Anterior cingulate cortex (tissue), 58 donors: ENCODE measurements around the gene GLRX5.

Experiments
- DNase-seq, 58 donors: peaks; one replicate each; lab custom pipeline; 2025; lab: John Stamatoyannopoulos, UW

The GLRX5 gene

DNA sequence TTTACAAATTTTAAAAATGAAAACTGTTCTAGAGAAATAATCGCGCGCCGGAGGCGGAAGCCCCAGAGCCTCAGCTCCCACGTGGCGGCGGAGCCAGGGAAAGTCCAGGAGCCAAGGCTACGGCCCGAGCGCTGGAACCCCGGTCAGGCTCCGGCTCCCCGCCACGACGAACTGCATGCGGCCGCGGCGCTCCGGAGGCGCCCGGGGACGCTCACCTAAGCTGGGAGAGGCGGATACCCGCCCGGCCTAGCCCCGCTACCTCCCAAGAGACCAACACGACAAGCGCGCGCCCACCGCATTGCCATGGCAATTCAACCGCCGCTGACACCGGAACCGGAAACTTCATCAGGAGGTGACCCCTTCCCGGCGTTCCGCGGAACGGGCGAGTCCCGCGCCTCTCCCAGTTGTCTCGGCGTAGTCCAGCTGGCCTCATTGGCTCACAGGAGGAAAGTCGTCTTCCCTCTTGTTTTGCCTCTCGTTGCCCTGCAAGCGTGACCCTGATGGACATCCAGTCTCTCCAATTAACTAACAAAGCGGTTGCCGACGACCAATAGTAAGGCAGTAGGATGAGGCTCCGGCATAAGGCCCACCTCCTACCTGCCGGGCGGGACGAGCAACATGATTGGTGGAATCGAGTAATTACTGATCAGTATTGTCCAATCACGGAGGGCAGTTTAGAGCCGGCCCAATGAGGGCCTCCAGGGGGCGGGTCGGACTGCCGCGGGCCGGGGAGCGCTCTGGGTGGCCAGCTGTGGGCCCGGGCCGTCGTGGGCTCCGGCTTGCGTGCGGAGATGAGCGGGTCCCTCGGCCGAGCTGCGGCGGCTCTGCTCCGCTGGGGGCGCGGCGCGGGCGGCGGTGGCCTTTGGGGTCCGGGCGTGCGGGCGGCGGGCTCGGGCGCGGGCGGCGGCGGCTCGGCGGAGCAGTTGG lies at the start of gene GLRX5:
GLRX5 (plus strand) TSS at position 752 of the 927 bp plus-strand sequence; CDS start at position 792, 40 bp downstream.
- DNase-seq, result peak; percentile 95 to 100 (median 99)

DNA sequence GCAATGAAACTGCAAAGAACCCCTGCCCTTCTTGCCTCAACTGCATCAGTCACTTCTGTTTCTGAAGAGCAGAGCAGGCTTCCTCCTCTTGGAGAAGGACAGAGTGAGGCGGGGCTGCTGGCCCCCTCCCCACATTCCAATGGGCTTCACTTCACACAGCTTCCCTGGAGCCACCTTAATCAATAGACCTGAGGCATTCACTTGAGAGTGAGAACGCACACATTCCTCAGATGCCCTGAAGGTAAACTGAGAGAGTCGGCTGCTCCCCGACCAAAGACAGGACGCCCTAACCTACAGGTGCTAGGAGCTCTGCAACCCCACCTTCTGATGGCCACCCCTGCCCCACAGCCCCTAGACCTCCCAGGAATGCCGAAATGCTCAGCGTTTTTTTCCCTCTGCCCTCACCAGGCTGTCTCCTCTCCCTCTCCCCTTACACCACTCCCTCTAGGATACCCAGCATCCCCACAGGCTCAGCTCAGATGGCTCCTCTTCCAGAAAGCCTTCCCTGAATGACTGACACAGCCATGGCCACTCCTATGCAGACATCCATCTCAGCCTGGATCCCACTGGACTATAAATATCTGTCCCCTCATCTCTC lies 49.5 kb upstream of the GLRX5 start:
- DNase-seq, result no peak

DNA sequence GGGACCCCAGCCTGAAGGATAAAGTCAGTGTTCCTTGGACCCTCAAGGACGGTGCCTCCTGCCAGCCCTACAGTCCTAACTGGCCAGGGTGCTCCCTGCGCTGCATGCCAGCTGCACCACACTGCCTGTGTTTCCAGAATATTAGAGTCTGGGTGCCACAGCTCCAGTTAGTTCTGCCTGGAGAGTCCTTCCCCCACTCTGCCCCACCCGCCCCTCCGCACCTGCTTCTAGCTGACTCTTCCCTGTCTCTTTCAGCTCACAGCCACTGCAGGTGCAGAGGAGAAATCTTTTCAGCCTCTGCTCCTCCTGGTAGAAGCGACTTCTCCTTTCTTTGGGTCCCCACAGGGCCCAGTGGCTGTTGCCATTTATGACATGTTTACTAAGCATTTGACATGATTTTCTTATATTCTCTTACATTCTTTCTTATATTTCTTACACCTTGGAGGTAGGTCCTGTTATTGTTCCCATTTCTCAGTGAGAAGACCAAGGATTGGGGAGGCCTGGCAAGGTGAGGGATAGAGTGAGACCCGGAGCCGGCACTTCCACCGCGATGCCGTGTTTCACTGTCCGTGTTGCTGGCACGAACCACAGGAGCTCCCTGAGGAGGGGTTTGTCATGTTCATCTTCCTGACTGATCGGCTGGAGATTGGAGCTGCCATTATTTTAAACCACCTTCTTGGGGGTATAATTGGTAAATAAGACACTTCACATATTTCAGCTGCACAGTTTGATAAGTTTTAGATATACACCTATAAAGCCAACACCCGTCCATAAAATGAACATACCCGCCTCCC lies 47.8 kb upstream of the GLRX5 start:
- no peak for DNase-seq

DNA sequence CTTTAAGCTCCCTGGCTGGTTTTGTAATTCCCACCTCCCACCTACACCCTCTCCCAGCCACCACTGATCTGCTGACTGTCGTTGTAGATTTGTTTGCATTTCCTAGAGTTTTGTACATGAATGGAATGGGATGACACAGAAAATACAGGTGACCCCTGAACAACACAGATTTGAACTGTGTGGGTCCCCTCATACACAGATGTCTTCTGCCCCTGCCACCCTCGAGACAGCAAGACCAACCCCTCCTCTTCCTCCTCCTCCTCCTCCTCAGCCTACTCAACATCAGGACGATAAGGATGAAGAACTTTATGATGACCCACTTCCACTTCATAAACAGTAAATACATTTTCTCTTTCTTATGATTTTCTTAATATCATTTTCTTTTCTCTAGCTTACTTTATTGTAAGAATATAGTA lies 47.2 kb upstream of the GLRX5 start:
- DNase-seq, result no peak

DNA sequence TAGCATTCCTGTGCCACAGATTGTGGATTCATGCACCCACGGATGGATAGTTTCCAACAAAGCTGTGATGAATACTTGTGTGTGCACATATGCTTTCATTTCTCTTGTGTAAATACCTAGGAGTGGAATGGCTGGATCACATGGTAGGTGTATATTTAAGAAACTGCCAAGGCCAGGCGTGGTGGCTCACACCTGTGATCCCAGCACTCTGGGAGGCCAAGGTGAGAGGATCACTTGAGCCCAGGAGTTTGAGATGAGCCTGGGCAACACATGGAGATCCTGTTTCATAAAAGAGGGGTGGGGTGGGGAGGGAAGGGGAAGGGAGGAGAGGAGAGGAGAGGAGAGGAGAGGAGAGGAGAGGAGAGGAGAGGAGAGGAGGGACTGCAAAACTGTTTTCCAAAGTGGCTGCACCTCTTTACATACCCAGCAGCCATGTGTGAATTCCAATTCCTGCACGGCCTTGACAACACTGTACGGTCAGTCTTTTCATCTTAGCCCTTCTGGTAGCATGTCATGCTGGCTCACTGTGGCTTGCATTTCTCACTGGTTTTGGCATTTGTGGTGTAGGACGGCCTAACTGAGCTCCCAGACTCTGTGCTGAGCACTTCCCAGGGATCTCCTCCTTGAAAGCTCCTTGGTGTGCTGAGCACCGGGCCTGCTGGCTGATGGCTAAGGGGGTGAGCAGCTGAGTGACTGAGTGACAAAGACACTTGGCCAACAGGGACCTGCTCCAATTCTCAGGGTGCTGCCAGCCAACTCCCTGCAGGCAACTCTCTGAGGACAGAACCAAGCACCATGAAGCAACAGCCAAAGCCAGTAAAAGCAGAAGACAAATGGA lies 46.3 kb upstream of the GLRX5 start:
- DNase-seq, result peak in 35 of 58 donors; percentile 13 to 71 (median 43)

DNA sequence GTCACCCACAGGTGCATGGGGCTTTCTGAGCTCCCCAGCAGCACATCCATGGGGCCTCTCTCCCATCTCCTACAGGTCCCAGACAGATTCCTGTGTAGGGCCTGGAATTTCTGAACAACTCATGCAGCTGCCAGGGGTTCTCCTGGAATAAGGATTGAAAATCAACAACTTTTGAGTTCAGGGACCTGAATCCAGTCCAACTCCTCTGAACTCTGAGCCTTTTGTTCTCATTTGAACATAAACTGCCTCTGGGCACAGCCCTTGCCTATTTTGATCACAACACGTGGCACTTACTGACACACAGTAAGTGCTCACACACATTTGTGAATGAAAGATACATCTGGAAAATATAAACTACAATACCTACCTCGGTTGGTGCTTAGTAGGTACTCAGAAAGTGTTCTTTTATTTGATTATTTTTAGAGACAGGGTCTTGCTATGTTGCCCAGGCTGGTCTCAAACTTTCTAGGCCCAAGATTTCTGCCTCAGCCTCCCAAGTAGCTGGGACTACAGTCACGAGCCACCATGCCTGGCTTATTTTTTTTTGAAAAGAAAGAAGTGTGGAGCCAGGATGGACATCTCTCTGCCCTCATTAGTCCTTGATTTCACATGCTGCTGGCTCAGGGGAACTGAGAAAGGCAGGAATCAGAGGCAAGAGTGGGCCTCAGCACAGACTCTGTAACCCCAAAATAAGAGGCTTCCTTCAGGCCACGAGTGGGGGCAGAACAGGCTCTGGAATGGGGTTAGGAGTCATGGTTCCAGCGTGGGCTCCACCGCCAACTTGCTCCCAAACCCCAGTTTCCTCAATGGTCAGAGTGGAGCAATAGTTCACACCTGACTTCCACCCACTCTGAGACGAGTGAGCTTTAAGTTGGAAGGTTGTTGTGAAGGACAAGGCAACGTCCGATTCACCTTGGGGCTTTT lies 45.4 kb upstream of the GLRX5 start:
- peak in 7 of 58 donors; percentile 25 to 53 (median 37) for DNase-seq

DNA sequence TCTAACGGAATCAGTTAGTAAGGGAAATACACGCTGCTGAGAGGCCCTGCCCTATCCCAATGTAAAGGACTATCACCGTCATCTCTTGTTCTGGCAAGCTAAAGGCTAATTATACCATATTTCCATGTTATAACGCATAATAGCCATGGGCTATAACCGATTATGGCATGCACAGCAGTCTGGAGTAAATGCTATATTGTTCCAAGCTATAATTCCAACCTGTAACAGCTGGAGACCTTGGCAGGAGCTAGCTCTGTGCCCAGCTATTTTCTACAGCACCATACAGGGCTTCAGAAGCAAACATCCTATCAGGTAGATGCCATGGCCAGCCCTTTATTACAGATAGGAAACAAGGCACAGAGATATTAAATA lies 44.7 kb upstream of the GLRX5 start:
- DNase-seq, result no peak

DNA sequence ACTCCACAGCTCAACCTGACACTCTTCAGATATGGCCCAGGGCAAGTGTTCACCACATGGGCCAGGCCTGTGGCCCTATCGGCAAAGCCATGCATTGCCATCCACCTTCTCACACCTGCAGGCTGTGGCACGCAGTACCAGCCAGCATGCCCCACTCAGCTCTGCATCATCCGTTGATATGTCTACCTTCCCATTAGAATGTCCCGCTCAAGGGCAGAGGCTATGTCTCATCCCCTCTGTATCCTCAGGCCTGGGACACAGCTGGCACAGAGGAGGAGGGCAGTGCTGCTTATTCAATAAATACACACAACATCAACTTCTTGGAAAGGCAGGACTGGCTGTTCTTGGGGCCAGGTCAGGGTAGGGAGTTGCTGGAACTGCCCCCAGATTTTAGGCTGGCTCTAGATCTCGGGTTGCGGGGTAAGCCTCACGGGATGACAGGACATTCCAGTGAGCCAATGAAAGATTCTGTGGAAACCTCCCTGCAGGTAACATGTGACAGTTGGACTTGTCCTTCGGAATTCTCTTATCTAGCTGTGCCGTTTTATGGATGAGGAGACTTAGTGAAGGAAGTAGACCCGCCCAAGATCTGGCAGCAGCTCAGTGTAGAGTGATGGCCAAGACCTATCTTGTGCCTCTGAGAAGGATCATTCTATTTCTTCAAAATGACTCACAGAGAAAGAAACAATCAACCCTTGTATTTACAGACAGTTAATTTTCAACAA lies 44.0 kb upstream of the GLRX5 start:
- peak in 4 of 58 donors; percentile 26 to 54 (median 32) for DNase-seq

DNA sequence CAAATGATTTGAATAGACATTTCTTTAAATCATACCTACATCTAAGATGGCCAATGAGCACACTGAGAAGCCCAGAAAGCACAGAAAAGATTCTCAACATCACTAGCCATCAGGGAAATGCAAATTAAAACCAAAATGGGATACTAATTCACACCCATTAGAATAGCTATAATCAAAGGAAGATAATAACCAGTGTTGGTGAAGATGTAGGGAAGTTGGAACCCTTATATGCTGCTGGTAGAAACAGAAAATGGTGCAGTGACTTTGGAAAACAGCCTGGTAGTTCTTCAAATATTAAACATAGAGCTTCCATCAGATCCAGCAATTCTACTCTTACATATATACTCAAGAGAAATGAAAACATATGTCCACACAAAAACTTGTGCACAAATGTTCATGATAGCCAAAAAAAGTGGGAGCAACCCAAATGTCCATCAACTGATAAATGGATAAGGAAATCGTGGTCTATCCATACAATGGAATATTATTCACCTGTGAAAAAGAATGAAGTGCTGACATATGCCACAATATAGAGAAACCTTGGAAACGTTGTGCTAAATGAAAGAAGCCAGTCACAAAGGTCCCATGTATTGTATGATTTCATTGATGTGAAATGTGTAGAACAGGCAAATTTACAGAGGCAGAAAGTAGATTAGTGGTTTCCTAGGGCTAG lies 42.8 kb upstream of the GLRX5 start:
- no peak for DNase-seq

DNA sequence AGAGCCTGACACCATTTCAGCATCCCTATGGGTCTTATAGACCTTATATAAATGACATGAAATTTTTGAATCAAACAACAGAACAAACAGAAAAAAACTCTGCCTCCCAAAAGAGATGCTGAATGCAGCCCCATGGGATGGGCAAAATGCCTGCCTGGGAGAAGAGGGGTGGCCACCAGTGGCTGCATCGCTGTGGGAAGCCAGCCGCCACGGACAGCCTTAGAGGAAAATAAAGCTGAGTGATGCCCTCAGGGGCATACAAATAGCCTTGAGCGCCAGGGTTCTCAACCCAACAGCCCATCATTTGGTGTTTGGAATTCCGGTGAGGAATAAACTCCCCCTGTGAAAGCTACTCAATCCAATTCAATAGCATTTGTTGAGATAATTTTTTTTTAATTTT lies 41.3 kb upstream of the GLRX5 start:
- DNase-seq, result peak in 1 of 58 donors; percentile 10

DNA sequence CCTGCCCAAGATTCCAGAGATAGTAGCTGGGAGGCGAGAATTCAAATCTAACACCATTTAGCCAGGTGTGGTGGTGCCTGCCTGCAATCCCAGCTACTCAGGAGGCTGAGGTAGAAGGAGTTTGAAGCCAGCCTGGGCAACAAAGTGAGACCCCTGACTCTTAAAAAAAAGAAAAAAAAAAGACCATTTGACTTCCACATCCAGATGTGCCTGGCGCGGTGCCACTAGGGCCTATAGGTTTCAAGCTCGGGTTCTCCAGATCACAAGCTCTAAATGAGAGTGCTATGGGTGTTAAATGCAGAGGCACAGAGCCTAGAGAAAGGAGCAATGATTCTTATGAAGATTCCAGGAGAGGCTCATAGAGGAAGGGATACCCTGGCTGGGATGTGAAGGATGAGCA lies 40.9 kb upstream of the GLRX5 start:
- no peak for DNase-seq

DNA sequence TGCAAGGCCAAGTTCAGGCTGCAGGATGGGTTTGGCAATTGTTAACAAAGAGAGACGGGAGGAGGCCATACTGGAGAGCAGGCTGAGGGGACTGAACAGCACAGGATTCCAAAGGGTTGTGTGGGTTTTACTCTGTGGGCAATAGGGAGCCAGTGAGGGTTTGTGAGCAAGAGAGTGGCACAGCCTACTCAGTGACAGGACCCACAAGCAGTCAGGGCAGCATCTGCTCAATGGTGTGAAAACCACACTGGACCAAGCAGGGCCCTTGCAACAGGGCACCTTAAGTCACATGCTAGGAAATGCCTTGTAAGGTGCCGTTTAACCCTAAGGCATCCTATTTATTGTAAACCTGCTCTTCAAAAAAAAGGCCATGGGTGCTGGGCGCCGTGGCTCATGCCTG lies 40.4 kb upstream of the GLRX5 start:
- DNase-seq, result no peak

DNA sequence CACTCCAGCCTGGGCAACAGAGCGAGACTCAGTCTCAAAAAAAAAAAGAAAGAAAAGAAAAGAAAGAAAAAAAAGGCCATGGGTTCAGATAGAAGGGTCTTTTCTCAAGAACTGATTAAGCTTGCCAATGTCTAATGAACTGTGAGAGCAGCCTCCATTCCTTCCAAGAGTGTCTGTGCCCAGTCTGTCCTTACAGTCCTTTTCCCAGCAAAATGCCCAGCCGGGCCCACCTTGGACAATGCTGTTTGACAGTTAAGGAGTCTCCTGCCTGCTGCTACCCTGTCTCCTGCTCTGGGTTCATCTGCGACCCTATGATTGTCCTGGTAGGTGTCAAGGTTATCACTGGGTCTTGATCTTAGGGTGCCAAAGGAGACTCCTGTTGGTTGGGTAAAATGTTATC lies 39.8 kb upstream of the GLRX5 start:
- peak in 5 of 58 donors; percentile 8 to 34 (median 22) for DNase-seq

DNA sequence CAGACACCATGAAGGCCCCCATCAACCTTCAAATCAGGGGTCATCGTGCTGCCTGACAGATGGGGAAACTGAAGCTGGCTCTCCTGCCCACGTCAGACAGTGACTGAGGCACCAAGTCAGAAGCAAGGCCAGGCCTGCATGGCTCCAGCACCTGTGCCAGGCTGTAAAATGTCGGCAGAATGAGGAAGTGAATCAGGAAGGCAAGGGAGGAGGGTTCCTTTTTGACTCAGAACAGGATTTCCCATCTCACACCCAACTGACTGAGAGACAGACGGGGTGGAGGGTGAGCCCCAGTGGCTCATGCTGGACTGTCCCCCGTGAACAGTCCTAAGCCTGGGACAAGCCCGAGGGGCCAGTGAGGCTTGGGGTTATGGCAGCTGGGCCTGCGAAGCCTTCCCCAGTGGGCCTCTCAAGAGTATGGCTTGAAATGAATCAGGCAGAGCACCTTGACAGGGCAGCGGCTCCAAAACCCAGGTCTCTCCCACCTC lies 39.3 kb upstream of the GLRX5 start:
- peak in 1 of 58 donors; percentile 16 for DNase-seq

DNA sequence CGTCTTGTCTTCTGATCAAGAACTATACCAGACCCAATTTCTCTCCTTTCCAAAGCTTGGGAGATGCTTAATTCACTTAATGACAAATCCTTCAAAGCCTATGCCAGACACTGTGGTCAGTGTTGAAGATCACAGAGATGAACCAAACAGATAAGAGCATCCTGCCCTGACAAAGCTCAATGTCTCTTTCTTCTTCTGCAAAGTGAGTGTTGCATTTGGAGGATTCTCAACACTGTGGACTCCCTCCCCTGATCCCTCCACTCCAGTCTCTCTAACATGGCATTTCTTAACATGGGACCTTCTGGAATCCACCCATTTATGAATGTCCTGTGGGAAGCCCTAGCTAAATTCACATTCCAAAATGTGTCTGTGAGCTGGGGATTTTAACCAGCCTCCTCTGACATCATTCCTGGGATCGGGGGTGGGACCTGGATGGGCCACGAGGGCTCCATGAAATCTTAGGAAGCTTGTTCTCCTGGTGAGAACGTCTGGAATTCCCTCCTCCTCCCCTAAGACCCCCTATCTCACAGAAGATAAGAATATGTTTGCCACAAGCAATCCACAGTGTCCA lies 38.7 kb upstream of the GLRX5 start:
- no peak for DNase-seq

DNA sequence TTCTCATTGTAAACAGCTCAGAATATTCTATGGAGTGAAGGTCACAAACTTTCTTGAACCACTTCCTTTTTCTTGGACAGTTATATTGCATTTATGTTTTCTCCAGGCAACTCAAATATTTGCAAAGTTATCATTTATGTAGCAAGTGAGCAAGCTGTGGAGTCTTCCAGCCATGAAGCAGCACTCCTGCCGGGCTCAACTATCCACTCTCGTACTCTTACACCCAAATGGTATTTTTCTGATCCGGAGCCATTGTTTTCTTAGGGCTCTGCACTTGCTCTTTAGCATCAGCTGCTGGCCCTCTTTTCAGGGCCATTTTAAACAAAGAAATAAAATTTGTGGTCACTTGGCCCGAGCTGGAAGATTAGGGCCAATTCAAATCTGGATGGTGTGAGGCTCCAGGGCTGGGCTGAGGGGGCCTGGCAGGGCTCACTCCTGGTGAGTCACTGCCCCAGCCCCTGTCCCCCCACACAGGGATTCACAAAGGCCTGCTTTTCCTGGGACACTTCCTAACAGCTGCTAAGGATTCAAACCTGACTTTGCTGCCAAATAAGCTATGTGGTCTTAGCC lies 38.1 kb upstream of the GLRX5 start:
- DNase-seq, result peak in 11 of 58 donors; percentile 16 to 73 (median 29)

DNA sequence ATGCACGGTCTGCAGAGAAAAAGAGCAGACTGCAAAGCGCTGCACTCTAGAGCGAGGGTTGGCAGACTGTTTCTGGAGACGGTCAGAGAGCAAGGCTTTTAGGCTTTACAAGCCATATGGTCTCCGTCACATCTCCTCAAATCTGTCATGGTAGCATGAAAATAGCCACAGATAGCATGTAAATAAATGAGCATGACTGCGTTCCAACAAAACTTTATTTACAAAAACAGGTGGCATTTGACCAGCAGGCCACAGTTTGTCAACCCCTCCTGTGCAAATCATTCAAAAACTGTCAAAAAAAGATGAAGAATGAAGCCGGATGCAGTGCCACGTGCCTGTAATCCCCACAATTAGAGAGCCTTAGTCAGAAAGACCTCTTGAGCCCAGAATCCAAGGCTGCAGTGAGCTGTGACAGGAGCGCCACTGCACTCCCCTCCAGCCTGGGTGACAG lies 37.3 kb upstream of the GLRX5 start:
- no peak for DNase-seq
